ENCODE data around the gene ECT2L. TPM values are rescaled to one million over a fixed set of nuclear protein-coding genes. Genes with fewer than 3 reads are reported as not detected.

Gene ECT2L
- total RNA-seq, 2 experiments from 2014 or later = not detected

- POLR2A ChIA-PET = no interaction called here
- no peak overlapping the region for H3K27ac Mint-ChIP-seq
- H3K4me1 Mint-ChIP-seq = no peaks in the 10 kb centered on the region
- H3K27me3 Mint-ChIP-seq = no peaks in the 10 kb centered on the region
- no peak for DNase-seq
- CTCF ChIA-PET = no interaction called here
- no peaks in the 10 kb centered on the region for H3K9me3 Mint-ChIP-seq
- no peak overlapping the region for H3K4me3 Mint-ChIP-seq
- H3K36me3 Mint-ChIP-seq (ENCODE audit: low read depth) = no peaks in the 10 kb centered on the region
Measured at GRCh38 chr6:138848461-138848860, 52.6 kb downstream of the ECT2L start.

- no peak for DNase-seq
- H3K4me1 Mint-ChIP-seq = no peaks in the 10 kb centered on the region
- ChIA-PET CTCF (no interaction called here), POLR2A (no interaction called here)
- no peaks in the 10 kb centered on the region for H3K36me3 Mint-ChIP-seq (ENCODE audit: low read depth)
- no peaks in the 10 kb centered on the region for H3K9me3 Mint-ChIP-seq
- no peak overlapping the region for H3K27ac Mint-ChIP-seq
- peaks cover 2% of the 10 kb centered on the region for H3K27me3 Mint-ChIP-seq
- H3K4me3 Mint-ChIP-seq = no peak overlapping the region
Measured at GRCh38 chr6:138849791-138850190, 53.9 kb downstream of the ECT2L start.

- H3K4me1 Mint-ChIP-seq = no peaks in the 10 kb centered on the region
- H3K36me3 Mint-ChIP-seq (ENCODE audit: low read depth) = no peaks in the 10 kb centered on the region
- no peak overlapping the region for H3K27ac Mint-ChIP-seq
- ChIA-PET CTCF (interaction anchor here (0.5 kb wide), 1 partner anchor 12 kb away, joined by 5 read pairs; no protein-coding TSS in a partner anchor), POLR2A (no interaction called here)
- H3K9me3 Mint-ChIP-seq = no peaks in the 10 kb centered on the region
- H3K27me3 Mint-ChIP-seq = peaks cover 5% of the 10 kb centered on the region
- no peak for DNase-seq
- H3K4me3 Mint-ChIP-seq = no peak overlapping the region
Measured at GRCh38 chr6:138856654-138857053, 60.8 kb downstream of the ECT2L start.

GRCh38 chr6:138857775-138858174 lies 61.9 kb downstream of the ECT2L start:
- Mint-ChIP-seq H3K27me3 (peaks cover 11% of the 10 kb centered on the region), H3K9me3 (no peaks in the 10 kb centered on the region), H3K27ac (no peak overlapping the region), H3K36me3 (ENCODE audit: low read depth) (no peaks in the 10 kb centered on the region), H3K4me3 (no peak overlapping the region), H3K4me1 (no peaks in the 10 kb centered on the region)
- ChIA-PET CTCF (no interaction called here), POLR2A (no interaction called here)
- DNase-seq = no peak

- H3K36me3 Mint-ChIP-seq (ENCODE audit: low read depth) = no peaks in the 10 kb centered on the region
- H3K9me3 Mint-ChIP-seq = no peaks in the 10 kb centered on the region
- no peak overlapping the region for H3K4me3 Mint-ChIP-seq
- DNase-seq = no peak
- CTCF ChIA-PET = no interaction called here
- H3K4me1 Mint-ChIP-seq = no peaks in the 10 kb centered on the region
- H3K27me3 Mint-ChIP-seq = peaks cover 13% of the 10 kb centered on the region
- no peak overlapping the region for H3K27ac Mint-ChIP-seq
- POLR2A ChIA-PET = no interaction called here
Measured at GRCh38 chr6:138862456-138862855, 66.6 kb downstream of the ECT2L start.

- Mint-ChIP-seq H3K36me3 (ENCODE audit: low read depth) (no peaks in the 10 kb centered on the region), H3K4me3 (no peak overlapping the region), H3K27ac (no peak overlapping the region), H3K27me3 (peaks cover 13% of the 10 kb centered on the region), H3K4me1 (no peaks in the 10 kb centered on the region), H3K9me3 (no peaks in the 10 kb centered on the region)
- POLR2A ChIA-PET = no interaction called here
- CTCF ChIA-PET = no interaction called here
- no peak for DNase-seq
Measured at GRCh38 chr6:138863321-138863720, 67.4 kb downstream of the ECT2L start.

- DNase-seq = no peak
- CTCF ChIA-PET = no interaction called here
- Mint-ChIP-seq H3K36me3 (ENCODE audit: low read depth) (no peaks in the 10 kb centered on the region), H3K4me1 (no peaks in the 10 kb centered on the region), H3K4me3 (no peak overlapping the region), H3K9me3 (no peaks in the 10 kb centered on the region), H3K27me3 (peaks cover 13% of the 10 kb centered on the region), H3K27ac (no peak overlapping the region)
- POLR2A ChIA-PET = no interaction called here
Measured at GRCh38 chr6:138864343-138864890, 68.5 kb downstream of the ECT2L start.

- Mint-ChIP-seq H3K27ac (no peak overlapping the region), H3K4me1 (no peaks in the 10 kb centered on the region), H3K27me3 (peaks cover 13% of the 10 kb centered on the region), H3K9me3 (no peaks in the 10 kb centered on the region), H3K4me3 (no peak overlapping the region), H3K36me3 (ENCODE audit: low read depth) (no peaks in the 10 kb centered on the region)
- ChIA-PET POLR2A (no interaction called here), CTCF (no interaction called here)
- no peak for DNase-seq
Measured at GRCh38 chr6:138865480-138866109, 69.7 kb downstream of the ECT2L start.

- Mint-ChIP-seq H3K4me1 (no peaks in the 10 kb centered on the region), H3K4me3 (no peak overlapping the region), H3K9me3 (no peaks in the 10 kb centered on the region), H3K27me3 (peaks cover 4% of the 10 kb centered on the region), H3K27ac (no peak overlapping the region), H3K36me3 (ENCODE audit: low read depth) (no peaks in the 10 kb centered on the region)
- ChIA-PET CTCF (no interaction called here), POLR2A (no interaction called here)
- DNase-seq = no peak
Measured at GRCh38 chr6:138868181-138868580, 72.3 kb downstream of the ECT2L start.

- POLR2A ChIA-PET = no interaction called here
Measured at GRCh38 chr6:138869398-138869797, 73.5 kb downstream of the ECT2L start.

GRCh38 chr6:138873191-138873590 lies 77.3 kb downstream of the ECT2L start:
- Mint-ChIP-seq H3K27me3 (no peaks in the 10 kb centered on the region), H3K27ac (no peak overlapping the region), H3K4me1 (no peaks in the 10 kb centered on the region), H3K9me3 (no peaks in the 10 kb centered on the region), H3K4me3 (no peak overlapping the region), H3K36me3 (ENCODE audit: low read depth) (no peaks in the 10 kb centered on the region)
- DNase-seq = no peak
- ChIA-PET CTCF (no interaction called here), POLR2A (no interaction called here)

More at GRCh38 chr6:138869398-138869797, 73.5 kb downstream of the ECT2L start:
- Mint-ChIP-seq H3K27me3 (peaks cover 4% of the 10 kb centered on the region), H3K4me1 (no peaks in the 10 kb centered on the region), H3K9me3 (no peaks in the 10 kb centered on the region), H3K4me3 (no peak overlapping the region), H3K27ac (no peak overlapping the region), H3K36me3 (ENCODE audit: low read depth) (no peaks in the 10 kb centered on the region)
- no peak for DNase-seq
- CTCF ChIA-PET = no interaction called here

GRCh38 chr6:138882369-138883017 lies 86.6 kb downstream of the ECT2L start:
- DNase-seq = no peak
- peaks cover 4% of the 10 kb centered on the region for H3K4me1 Mint-ChIP-seq
- POLR2A ChIA-PET = interaction anchor here (1.3 kb wide), 1 partner anchor 104 kb away, joined by 3 read pairs; no protein-coding TSS in a partner anchor
- H3K9me3 Mint-ChIP-seq = no peaks in the 10 kb centered on the region
- no peaks in the 10 kb centered on the region for H3K36me3 Mint-ChIP-seq (ENCODE audit: low read depth)
- CTCF ChIA-PET = no interaction called here
- no peak overlapping the region for H3K27ac Mint-ChIP-seq
- H3K4me3 Mint-ChIP-seq = no peak overlapping the region
- H3K27me3 Mint-ChIP-seq = no peaks in the 10 kb centered on the region

GRCh38 chr6:138885156-138885819 lies 89.4 kb downstream of the ECT2L start:
- POLR2A ChIA-PET = no interaction called here

More at GRCh38 chr6:138885156-138885819, 89.4 kb downstream of the ECT2L start:
- Mint-ChIP-seq H3K4me1 (peaks cover 4% of the 10 kb centered on the region), H3K36me3 (ENCODE audit: low read depth) (no peaks in the 10 kb centered on the region), H3K27me3 (no peaks in the 10 kb centered on the region), H3K27ac (no peak overlapping the region), H3K9me3 (no peaks in the 10 kb centered on the region), H3K4me3 (no peak overlapping the region)
- CTCF ChIA-PET = no interaction called here
- no peak for DNase-seq
